H1 (cell line): ENCODE data around the gene TDP1. TPM values are rescaled to one million over a fixed set of nuclear protein-coding genes. Genes with fewer than 3 reads are reported as not detected.

Source experiments
- CTCF ChIA-PET: fragments of 300-600 bp; sonication (Branson Sonifier 250); formaldehyde crosslinking; loops from one replicate; lab custom pipeline; 2021; ENCODE audit not compliant: partially characterized antibody; lab: Charles Lee
- POLR2A ChIA-PET: fragments of 300-600 bp; sonication (Branson Sonifier 250); formaldehyde crosslinking; loops from one replicate; lab custom pipeline; 2021; ENCODE audit warnings: inconsistent platforms; ENCODE audit not compliant: partially characterized antibody; lab: Charles Lee
- DNase-seq, 2 experiments: peaks; one replicate each; pipeline versions ENCODE4 v3.0.0 to v3.0.0-alpha.2; 2010 to 2022; ENCODE audit warnings: low spot score in 2 of 2, low read depth in 1 of 2, mixed read lengths in 1 of 2
- FAIRE-seq: peaks from 2 replicates; lab custom pipeline; 2011; peaks lifted over from hg19 to GRCh38; lab: Jason Lieb, UNC
- H2AFZ ChIP-seq: 2 replicates; pipeline ENCODE4 v1.8.1; 2012; ENCODE audit warnings: low read length, inconsistent platforms
- H2AK5ac ChIP-seq: 2 replicates; pipeline ENCODE4 v1.6.1; 2013; ENCODE audit warnings: low read depth, low read length
- H2BK120ac ChIP-seq: replicated peaks from 2 replicates; pipeline ENCODE3; 2013; ENCODE audit warnings: low read depth, low read length, inconsistent platforms
- H2BK12ac ChIP-seq: 2 replicates; pipeline ENCODE4 v1.6.1; 2013; ENCODE audit warnings: low read depth, low read length
- H2BK15ac ChIP-seq: 2 replicates; pipeline ENCODE4 v1.6.1; 2013; ENCODE audit warnings: low read length
- H2BK20ac ChIP-seq: 2 replicates; pipeline ENCODE4 v1.6.1; 2013; ENCODE audit warnings: low read length
- H2BK5ac ChIP-seq: 2 replicates; pipeline ENCODE4 v1.6.1; 2013; ENCODE audit warnings: low read depth, low read length
- H3K14ac ChIP-seq: 2 replicates; pipeline ENCODE4 v1.6.1; 2013; ENCODE audit warnings: inconsistent platforms; ENCODE audit not compliant: insufficient read length
- H3K18ac ChIP-seq: 2 replicates; pipeline ENCODE4 v1.6.1; 2013; ENCODE audit warnings: low read length; ENCODE audit errors: extremely low read depth
- H3K23ac ChIP-seq: 2 replicates; pipeline ENCODE4 v1.6.1; 2013; ENCODE audit warnings: inconsistent platforms; ENCODE audit not compliant: insufficient read length
- H3K23me2 ChIP-seq: 2 replicates; pipeline ENCODE4 v1.6.1; 2013; ENCODE audit warnings: low read depth, low read length
- H3K27ac ChIP-seq: 2 replicates; pipeline ENCODE4 v1.6.1; 2011; ENCODE audit warnings: low read depth, low read length, inconsistent platforms
- H3K27me3 ChIP-seq, 4 experiments: replicated peaks in 1 of 4; 1 replicate in 1 of 4; 2 replicates in 3 of 4; pipeline versions ENCODE4 v1.6.1 to v1.8.1; 2011 to 2013; ENCODE audit warnings: low read length in 3 of 4, mild to moderate bottlenecking in 3 of 4, inconsistent platforms in 2 of 4, mixed read lengths in 2 of 4, moderate library complexity in 1 of 4; ENCODE audit not compliant: control insufficient read depth in 3 of 4, insufficient read depth in 3 of 4; ENCODE audit errors: extremely low read depth in 1 of 4
- H3K36me3 ChIP-seq, 4 experiments: 2 replicates each; pipeline versions ENCODE4 v1.6.1 to v1.8.1; 2011 to 2013; ENCODE audit warnings: mild to moderate bottlenecking in 4 of 4, low read length in 3 of 4, moderate library complexity in 2 of 4, control low read depth in 1 of 4, inconsistent platforms in 1 of 4; ENCODE audit not compliant: insufficient read depth in 4 of 4, control insufficient read depth in 2 of 4
- H3K4ac ChIP-seq: replicated peaks from 2 replicates; pipeline ENCODE3; 2013; ENCODE audit warnings: low read length, low read depth, mixed read lengths, inconsistent platforms; ENCODE audit not compliant: insufficient read length
- H3K4me1 ChIP-seq, 4 experiments: replicated peaks in 1 of 4; 1 replicate in 1 of 4; 2 replicates in 3 of 4; pipeline versions ENCODE4 v1.6.1 to v1.8.1; 2011 to 2013; ENCODE audit warnings: low read length in 3 of 4, inconsistent platforms in 2 of 4, mixed read lengths in 1 of 4; ENCODE audit not compliant: insufficient read depth in 4 of 4, control insufficient read depth in 3 of 4
- H3K4me2 ChIP-seq, 2 experiments: 2 replicates each; pipeline versions ENCODE4 v1.6.1 to v1.8.1; 2011 to 2013; ENCODE audit warnings: low read depth in 2 of 2, low read length in 2 of 2, control low read depth in 1 of 2, inconsistent platforms in 1 of 2, mild to moderate bottlenecking in 1 of 2; ENCODE audit not compliant: insufficient read depth in 1 of 2
- H3K4me3 ChIP-seq, 4 experiments: fragments of 200-600, 300-600 bp in 1 of 4; sonication (generic), shearing (Covaris generic), sonication (Bioruptor Twin) in 1 of 4; 2 replicates each; pipeline versions ENCODE4 v1.5.1 to v1.8.1; 2011 to 2016; ENCODE audit warnings: low read length in 4 of 4, low read depth in 3 of 4, control low read depth in 2 of 4, inconsistent platforms in 2 of 4, mild to moderate bottlenecking in 2 of 4, mixed read lengths in 1 of 4, moderate library complexity in 1 of 4; ENCODE audit not compliant: insufficient read depth in 2 of 4; ENCODE audit errors: extremely low read depth in 1 of 4
- H3K56ac ChIP-seq: replicated peaks from 2 replicates; pipeline ENCODE3; 2013; ENCODE audit warnings: low read depth, mild to moderate bottlenecking, mixed read lengths, low read length, inconsistent platforms; ENCODE audit not compliant: insufficient read length
- H3K79me1 ChIP-seq: 2 replicates; pipeline ENCODE4 v1.6.1; 2013; ENCODE audit warnings: low read depth, low read length, control low read depth
- H3K79me2 ChIP-seq, 2 experiments: 2 replicates each; pipeline versions ENCODE4 v1.6.1 to v1.8.1; 2012 to 2013; ENCODE audit warnings: low read length in 2 of 2, mild to moderate bottlenecking in 2 of 2, inconsistent platforms in 1 of 2; ENCODE audit not compliant: insufficient read depth in 2 of 2, control insufficient read depth in 1 of 2
- H3K9ac ChIP-seq, 4 experiments: replicated peaks in 1 of 4; 1 replicate in 1 of 4; 2 replicates in 3 of 4; pipeline versions ENCODE4 v1.6.1 to v1.8.1; 2011 to 2013; ENCODE audit warnings: low read depth in 3 of 4, low read length in 3 of 4, control low read depth in 2 of 4, mild to moderate bottlenecking in 2 of 4, moderate library complexity in 2 of 4, inconsistent platforms in 1 of 4; ENCODE audit errors: extremely low read depth in 1 of 4
- H3K9me3 ChIP-seq, 2 experiments: 2 replicates each; pipeline versions ENCODE4 v1.6.1 to v1.8.1; 2012 to 2013; ENCODE audit warnings: mild to moderate bottlenecking in 2 of 2, moderate library complexity in 2 of 2, control low read depth in 1 of 2, inconsistent platforms in 1 of 2, low read depth in 1 of 2, low read length in 1 of 2, mixed read lengths in 1 of 2; ENCODE audit not compliant: insufficient read depth in 2 of 2
- H4K20me1 ChIP-seq, 2 experiments: replicated peaks in 1 of 2; 2 replicates each; pipeline versions ENCODE3 to v1.8.1; 2011 to 2013; ENCODE audit warnings: inconsistent platforms in 2 of 2, low read length in 2 of 2, mild to moderate bottlenecking in 1 of 2; ENCODE audit not compliant: insufficient read depth in 2 of 2, control insufficient read depth in 1 of 2
- H4K5ac ChIP-seq: 2 replicates; pipeline ENCODE4 v1.6.1; 2013; ENCODE audit warnings: low read length, low read depth, mixed read lengths, inconsistent platforms; ENCODE audit not compliant: insufficient read length
- H4K8ac ChIP-seq: 2 replicates; pipeline ENCODE4 v1.8.0; 2013; ENCODE audit warnings: mild to moderate bottlenecking, moderate library complexity, low read length, inconsistent platforms; ENCODE audit not compliant: insufficient read depth; ENCODE audit errors: extremely low read depth
- H4K91ac ChIP-seq: replicated peaks from 2 replicates; pipeline ENCODE3; 2013; ENCODE audit warnings: low read length, mixed read lengths, inconsistent platforms; ENCODE audit not compliant: insufficient read length
- ATF2 ChIP-seq: IDR thresholded peaks from 2 replicates; pipeline ENCODE4 v1.6.1; 2012; ENCODE audit warnings: low read length, inconsistent platforms
- CREB1 ChIP-seq: IDR thresholded peaks from 2 replicates; pipeline ENCODE4 v1.6.1; 2012; ENCODE audit warnings: inconsistent platforms
- CTBP2 ChIP-seq: IDR thresholded peaks from 2 replicates; pipeline ENCODE4 v1.7.0; 2011; ENCODE audit warnings: borderline replicate concordance, mild to moderate bottlenecking, moderate library complexity, mixed read lengths, low read length; ENCODE audit not compliant: insufficient read depth, insufficient read length
- GABPA ChIP-seq: IDR thresholded peaks from 2 replicates; pipeline ENCODE4 v1.6.1; 2011; ENCODE audit warnings: mild to moderate bottlenecking, low read length, moderate library complexity, borderline replicate concordance; ENCODE audit not compliant: insufficient read depth
- KDM1A ChIP-seq: fragments of 200-600, 300-600 bp; sonication (generic); IDR thresholded peaks from 2 replicates; pipeline ENCODE4 v1.7.1; 2016; ENCODE audit warnings: mild to moderate bottlenecking, low read length, borderline replicate concordance
- MAFK ChIP-seq: IDR thresholded peaks from 2 replicates; pipeline ENCODE4 v1.6.1; 2012; ENCODE audit warnings: low read depth, mild to moderate bottlenecking, improper control_type of control experiment, low read length
- NRF1 ChIP-seq: IDR thresholded peaks from 2 replicates; pipeline ENCODE4 v1.6.1; 2011; ENCODE audit warnings: mild to moderate bottlenecking, low read depth, low read length, improper control_type of control experiment
- SRF ChIP-seq: IDR thresholded peaks from 2 replicates; pipeline ENCODE4 v1.6.1; 2011; ENCODE audit warnings: mild to moderate bottlenecking, low read depth, low read length, moderate library complexity
- TAF1 ChIP-seq: IDR thresholded peaks from 2 replicates; pipeline ENCODE4 v1.6.1; 2011; ENCODE audit warnings: mild to moderate bottlenecking, low read depth, low read length
- TBP ChIP-seq: IDR thresholded peaks from 2 replicates; pipeline ENCODE4 v1.6.1; 2011; ENCODE audit warnings: low read depth, low read length, improper control_type of control experiment
- WGBS, 2 experiments: shearing (Covaris generic) in 1 of 2; methylation state at CpG; one replicate each; pipeline versions ENCODE4 v1.1.6 to v1.1.7; 2013 to 2015; ENCODE audit warnings: low lambda C conversion rate in 2 of 2, mixed read lengths in 2 of 2, inconsistent platforms in 1 of 2, low coverage in 1 of 2, missing lambda C conversion rate in 1 of 2; ENCODE audit not compliant: insufficient replicate concordance in 2 of 2, insufficient coverage in 1 of 2, insufficient read length in 1 of 2; ENCODE audit errors: extremely low coverage in 1 of 2, missing lambda C conversion rate in 1 of 2; 5-methylcytosine and 5-hydroxymethylcytosine counted together
- polyA plus RNA-seq, 7 experiments: library from polyadenylated mRNA; depleted of rRNA in 3 of 7; stranded (reverse) in 5 of 7; unstranded in 2 of 7; fragments of >200 nt in 5 of 7; fragments of 200-250 nt in 2 of 7; gene quantifications; 1 replicate in 5 of 7; 2 replicates in 1 of 7; 4 replicates in 1 of 7; pipeline versions ENCODE4 v1.2.1 to v1.2.3, GENCODE V29; 2011 to 2013; ENCODE audit warnings: missing spikeins in 2 of 7, mixed read lengths in 2 of 7
- total RNA-seq: library from RNA; stranded (reverse); fragmentation: NEBNext Ultra II Directional; extraction: Animal tissue kit (Norgen Biotek cat#: 25700); gene quantifications from 2 replicates; pipeline ENCODE4 v1.2.1, GENCODE V29; 2021

Gene TDP1
- total and polyA plus RNA-seq, 2 of the 8 experiments (the other 6 are each of a cell fraction or from before 2014, with no cell fraction given), result 32.2 to 69.9 TPM

GRCh38 chr14:90072350-90072749 is 116.6 kb downstream of the TDP1 start:
- FAIRE-seq, result no peak

More at GRCh38 chr14:90072350-90072749, 116.6 kb downstream of the TDP1 start:
- no peak overlapping the region for H3K56ac ChIP-seq
- WGBS, 2 experiments, result 80% methylated on average over 6 of the region's 6 CpGs; no CpG with 5 or more reads in 1 of the 2 experiments
- H3K4me2 ChIP-seq, result no peak overlapping the region
- POLR2A ChIA-PET, result no interaction called here
- no peak overlapping the region for H2BK120ac ChIP-seq
- no peak overlapping the region for H3K18ac ChIP-seq
- H3K4ac ChIP-seq, result no peak overlapping the region
- no peak for DNase-seq
- CTCF ChIA-PET, result interaction anchor here (1.5 to 2.0 kb wide), 2 partner anchors 10 to 163 kb away, joined by 5 to 6 read pairs; no protein-coding TSS in a partner anchor
- no peaks in the 10 kb centered on the region for H4K20me1 ChIP-seq
- no peaks in the 10 kb centered on the region for H3K79me1 ChIP-seq
- H3K14ac ChIP-seq, result no peak overlapping the region
- H2BK12ac ChIP-seq, result no peak overlapping the region
- no peak overlapping the region for H3K23ac ChIP-seq
- no peak overlapping the region for H4K8ac ChIP-seq
- no peak overlapping the region for H4K5ac ChIP-seq
- no peak for TF ChIP-seq SRF
- no peak for TF ChIP-seq NRF1
- TF ChIP-seq KDM1A, result no peak
- no peak for TF ChIP-seq CTBP2
- no peak for TF ChIP-seq GABPA
- no peak for TF ChIP-seq TBP
- TF ChIP-seq ATF2, result no peak
- no peak for TF ChIP-seq TAF1
- TF ChIP-seq MAFK, result no peak
- TF ChIP-seq CREB1, result no peak
- no peaks in the 10 kb centered on the region for H3K36me3 ChIP-seq
- H3K79me2 ChIP-seq, result no peaks in the 10 kb centered on the region
- H3K4me1 ChIP-seq, result no peaks in the 10 kb centered on the region
- H3K4me3 ChIP-seq, result no peak overlapping the region
- H2BK20ac ChIP-seq, result no peak overlapping the region
- no peaks in the 10 kb centered on the region for H3K9me3 ChIP-seq
- no peak overlapping the region for H2BK15ac ChIP-seq
- no peak overlapping the region for H2AFZ ChIP-seq
- H3K9ac ChIP-seq, result no peak overlapping the region
- no peak overlapping the region for H3K27ac ChIP-seq
- H2AK5ac ChIP-seq, result no peak overlapping the region
- H3K23me2 ChIP-seq, result no peaks in the 10 kb centered on the region
- H4K91ac ChIP-seq, result no peak overlapping the region
- H3K27me3 ChIP-seq, result no peaks in the 10 kb centered on the region
- no peak overlapping the region for H2BK5ac ChIP-seq
